IMR-90 (cell line): Measurements from ENCODE around the gene KIF25. TPM values are rescaled to one million over a fixed set of nuclear protein-coding genes. Genes with fewer than 3 reads are reported as not detected.

Source experiments
- ATAC-seq: fragments of 200-7000 bp; cut with Tn5 transposase; 2 replicates; pipeline ENCODE4 v1.9.1; 2020; ENCODE audit warnings: low read depth, mild to moderate bottlenecking, moderate library complexity
- BruUV-seq: library from RNA; stranded (reverse); fragments of 400-500 nt; replicated peaks from 2 replicates; lab custom pipeline; 2021; lab: Mats Ljungman, UMichigan
- CTCF ChIA-PET: fragments of 300-600 bp; formaldehyde crosslinking; extraction: SDS; loops from one replicate; lab custom pipeline; 2021; ENCODE audit warnings: antibody characterized with exemption; lab: Yijun Ruan, JAX
- POLR2A ChIA-PET: fragments of 300-600 bp; sonication (Branson Sonifier 250); formaldehyde crosslinking; loops from one replicate; lab custom pipeline; 2022; ENCODE audit warnings: antibody characterized with exemption; ENCODE audit not compliant: unreplicated experiment; lab: Charles Lee
- DNase-seq: peaks from one replicate; pipeline ENCODE4 v3.0.0; 2013
- H2AFZ ChIP-seq: replicated peaks from 2 replicates; pipeline ENCODE3; 2013; ENCODE audit warnings: low read length, mild to moderate bottlenecking; ENCODE audit not compliant: poor library complexity
- H2AK5ac ChIP-seq: 2 replicates; pipeline ENCODE4 v1.6.1; 2013; ENCODE audit warnings: low read depth, low read length, inconsistent platforms
- H2AK9ac ChIP-seq: replicated peaks from 2 replicates; pipeline ENCODE3; 2013; ENCODE audit warnings: mild to moderate bottlenecking, low read depth, low read length, moderate library complexity; ENCODE audit not compliant: poor library complexity
- H2BK120ac ChIP-seq: 2 replicates; pipeline ENCODE4 v1.6.1; 2013; ENCODE audit warnings: low read depth, low read length, inconsistent platforms
- H2BK15ac ChIP-seq: 3 replicates; pipeline ENCODE4 v1.6.1; 2013; ENCODE audit warnings: low read depth, low read length, inconsistent platforms
- H2BK20ac ChIP-seq: 2 replicates; pipeline ENCODE4 v1.6.1; 2013; ENCODE audit warnings: low read depth, mild to moderate bottlenecking, inconsistent platforms, low read length, moderate library complexity
- H2BK5ac ChIP-seq: 2 replicates; pipeline ENCODE4 v1.6.1; 2013; ENCODE audit warnings: mild to moderate bottlenecking, low read depth, low read length, inconsistent platforms; ENCODE audit not compliant: poor library complexity, severe bottlenecking
- H3K14ac ChIP-seq: replicated peaks from 2 replicates; pipeline ENCODE4 v1.6.1; 2013; ENCODE audit warnings: low read depth, low read length, inconsistent platforms
- H3K18ac ChIP-seq: 2 replicates; pipeline ENCODE4 v1.6.1; 2013; ENCODE audit warnings: low read depth, low read length, control low read depth
- H3K23ac ChIP-seq: 2 replicates; pipeline ENCODE4 v1.6.1; 2013; ENCODE audit warnings: low read depth, low read length, inconsistent platforms
- H3K27ac ChIP-seq: 2 replicates; pipeline ENCODE4 v1.5.1; 2013; ENCODE audit warnings: mild to moderate bottlenecking, control low read depth, low read length; ENCODE audit not compliant: insufficient read depth
- H3K27me3 ChIP-seq: 2 replicates; pipeline ENCODE4 v1.6.1; 2013; ENCODE audit warnings: low read length; ENCODE audit not compliant: control insufficient read depth, insufficient read depth
- H3K36me3 ChIP-seq: 2 replicates; pipeline ENCODE4 v1.6.1; 2013; ENCODE audit warnings: low read length, mixed read lengths; ENCODE audit not compliant: control insufficient read depth, insufficient read depth
- H3K4ac ChIP-seq: 2 replicates; pipeline ENCODE4 v1.6.1; 2013; ENCODE audit warnings: low read depth, low read length, inconsistent platforms
- H3K4me1 ChIP-seq: 2 replicates; pipeline ENCODE4 v1.6.1; 2013; ENCODE audit warnings: low read length, mixed read lengths; ENCODE audit not compliant: control insufficient read depth, insufficient read depth
- H3K4me2 ChIP-seq: 2 replicates; pipeline ENCODE4 v1.6.1; 2013; ENCODE audit warnings: low read depth, mild to moderate bottlenecking, control low read depth, low read length, moderate library complexity
- H3K4me3 ChIP-seq: 2 replicates; pipeline ENCODE4 v1.5.1; 2013; ENCODE audit warnings: low read depth, mild to moderate bottlenecking, control low read depth, low read length, moderate library complexity; ENCODE audit not compliant: insufficient read depth
- H3K56ac ChIP-seq: 2 replicates; pipeline ENCODE4 v1.6.1; 2013; ENCODE audit warnings: low read length, inconsistent platforms; ENCODE audit not compliant: insufficient read depth; ENCODE audit errors: extremely low read depth
- H3K79me1 ChIP-seq, 2 experiments: 2 replicates each; pipeline ENCODE4 v1.6.1; 2013; ENCODE audit warnings: low read length in 2 of 2, inconsistent platforms in 1 of 2, low read depth in 1 of 2
- H3K9ac ChIP-seq: 2 replicates; pipeline ENCODE4 v1.6.1; 2013; ENCODE audit warnings: low read depth, low read length, control low read depth
- H3K9me1 ChIP-seq: 2 replicates; pipeline ENCODE4 v1.6.1; 2013; ENCODE audit warnings: low read length, inconsistent platforms; ENCODE audit not compliant: insufficient read depth
- H3K9me3 ChIP-seq: 2 replicates; pipeline ENCODE4 v1.6.1; 2013; ENCODE audit warnings: low read length; ENCODE audit not compliant: control insufficient read depth, insufficient read depth
- H4K20me1 ChIP-seq: 2 replicates; pipeline ENCODE4 v1.6.1; 2013; ENCODE audit warnings: low read length, inconsistent platforms; ENCODE audit not compliant: insufficient read depth
- H4K5ac ChIP-seq: 2 replicates; pipeline ENCODE4 v1.6.1; 2013; ENCODE audit warnings: mild to moderate bottlenecking, low read depth, low read length, control low read depth
- H4K8ac ChIP-seq, 2 experiments: 2 replicates each; pipeline ENCODE4 v1.6.1; 2013; ENCODE audit warnings: low read depth in 2 of 2, low read length in 2 of 2, control low read depth in 1 of 2, inconsistent platforms in 1 of 2
- H4K91ac ChIP-seq: 2 replicates; pipeline ENCODE4 v1.6.1; 2013; ENCODE audit warnings: low read depth, low read length, inconsistent platforms; ENCODE audit not compliant: insufficient read depth
- CTCF ChIP-seq: conservative IDR thresholded peaks from 2 replicates; pipeline ENCODE4 v1.5.1; 2012; ENCODE audit warnings: mild to moderate bottlenecking, low read depth, low read length, improper control_type of control experiment
- FOS ChIP-seq: fragments of 150-350 bp; IDR thresholded peaks from 2 replicates; pipeline ENCODE4 v1.6.1; 2016; ENCODE audit warnings: low read depth, low read length
- MAZ ChIP-seq: IDR thresholded peaks from 2 replicates; pipeline ENCODE4 v1.6.1; 2012; ENCODE audit warnings: low read depth, mild to moderate bottlenecking, low read length, improper control_type of control experiment, moderate library complexity, borderline replicate concordance
- MXI1 ChIP-seq: IDR thresholded peaks from 2 replicates; pipeline ENCODE4 v1.6.1; 2012; ENCODE audit warnings: low read depth, mild to moderate bottlenecking, low read length, moderate library complexity, borderline replicate concordance
- NFE2L2 ChIP-seq: fragments of 150-350 bp; IDR thresholded peaks from 2 replicates; pipeline ENCODE4 v1.6.1; 2016; ENCODE audit warnings: low read depth, mild to moderate bottlenecking, low read length
- POLR2A ChIP-seq: IDR thresholded peaks from 2 replicates; pipeline ENCODE4 v1.6.1; 2012; ENCODE audit warnings: mild to moderate bottlenecking, low read depth, low read length
- RAD21 ChIP-seq: IDR thresholded peaks from 2 replicates; pipeline ENCODE4 v1.6.1; 2012; ENCODE audit warnings: low read length, improper control_type of control experiment
- SMC3 ChIP-seq: fragments of 150-350 bp; IDR thresholded peaks from 2 replicates; pipeline ENCODE4 v1.6.1; 2016; ENCODE audit warnings: low read depth, mild to moderate bottlenecking, antibody characterized with exemption, low read length, moderate library complexity
- WGBS, 2 experiments: methylation state at CpG; one replicate each; pipeline versions ENCODE4 v1.1.5 to v1.1.7; 2013; ENCODE audit warnings: missing lambda C conversion rate in 2 of 2; ENCODE audit not compliant: insufficient read length in 1 of 2; ENCODE audit errors: extremely low coverage in 2 of 2; 5-methylcytosine and 5-hydroxymethylcytosine counted together
- dilution Hi-C: fragments of 300-500 bp; cut with HindIII; formaldehyde crosslinking; loops from one replicate; pipeline ENCODE4 v1.14.3; 2018; ENCODE audit warnings: low sequenced_read_pairs; ENCODE audit not compliant: unreplicated experiment
- in situ Hi-C: fragments of 300-500 bp; cut with MboI; formaldehyde crosslinking; loops from 3 replicates; pipeline ENCODE4 v1.14.3; 2019; ENCODE audit warnings: low sequenced_read_pairs, inconsistent platforms, mixed read lengths
- intact Hi-C: fragments of 100-400 bp; cut with micrococcal nuclease; formaldehyde crosslinking; loops from 2 replicates; pipeline ENCODE4 v1.10.0; 2022
- polyA plus RNA-seq, 3 experiments: library from polyadenylated mRNA; depleted of rRNA; stranded (reverse); fragments of >200 nt; gene quantifications; 2 replicates each; pipeline ENCODE4 v1.2.3, GENCODE V29; 2012; ENCODE audit warnings: low replicate concordance in 1 of 3
- total RNA-seq: library from RNA; depleted of rRNA; stranded (reverse); fragments of >200 nt; gene quantifications from 2 replicates; pipeline ENCODE4 v1.2.3, GENCODE V29; 2012
- TF ChIP-seq, protein P1 (sequence below): fragments of 150-350 bp; IDR thresholded peaks from 2 replicates; pipeline ENCODE4 v1.6.1; 2017; ENCODE audit warnings: mild to moderate bottlenecking, antibody characterized with exemption, low read length, low read depth

KIF25 gene
- total and polyA plus RNA-seq, 2 of the 4 experiments (the other 2 are of a cell fraction) = not detected

DNA sequence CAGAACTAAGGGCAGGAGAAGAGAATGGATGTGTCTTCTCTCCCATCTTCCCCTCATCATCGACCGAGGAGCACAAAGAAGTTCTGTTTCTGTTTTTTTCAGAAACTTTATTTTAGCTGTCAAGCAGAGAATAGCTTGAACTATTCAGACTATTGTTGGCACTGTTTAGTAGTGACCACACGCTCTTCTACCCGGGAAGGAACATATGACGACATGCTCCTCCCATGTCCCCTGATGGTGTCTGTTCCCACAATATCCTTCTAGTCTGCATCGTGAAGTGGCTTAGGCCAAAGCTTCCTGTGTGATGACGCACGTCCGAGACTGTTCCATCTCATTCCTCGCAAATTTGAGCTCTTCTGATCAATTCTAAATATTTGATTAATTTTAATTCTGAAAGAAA lies 27.2 kb upstream of the KIF25 start:
- ATAC-seq = no peak

More for the DNA sequence above, 27.2 kb upstream of the KIF25 start:
- no TSS peak for BruUV-seq
- peaks cover 12% of the 10 kb centered on the region for H3K36me3 ChIP-seq
- no peak overlapping the region for H4K91ac ChIP-seq
- H3K27me3 ChIP-seq = no peaks in the 10 kb centered on the region
- no peak overlapping the region for H2BK20ac ChIP-seq
- dilution Hi-C loops = no loop called here
- no peak overlapping the region for H2BK5ac ChIP-seq
- H3K4ac ChIP-seq = no peak overlapping the region
- in situ Hi-C loops = no loop called here
- no peak overlapping the region for H2AK9ac ChIP-seq
- H2BK120ac ChIP-seq = no peak overlapping the region
- no peak for DNase-seq
- no peak overlapping the region for H3K9ac ChIP-seq
- no peak overlapping the region for H3K56ac ChIP-seq
- peaks cover 4% of the 10 kb centered on the region; the same call in 1 of the 2 replicates for H3K4me1 ChIP-seq
- TF ChIP-seq FOS (no peak), MXI1 (no peak), CTCF (no peak), MAZ (no peak), RAD21 (no peak), SMC3 (no peak), NFE2L2 (no peak), POLR2A (no peak)
- TF ChIP-seq, protein P1, sequence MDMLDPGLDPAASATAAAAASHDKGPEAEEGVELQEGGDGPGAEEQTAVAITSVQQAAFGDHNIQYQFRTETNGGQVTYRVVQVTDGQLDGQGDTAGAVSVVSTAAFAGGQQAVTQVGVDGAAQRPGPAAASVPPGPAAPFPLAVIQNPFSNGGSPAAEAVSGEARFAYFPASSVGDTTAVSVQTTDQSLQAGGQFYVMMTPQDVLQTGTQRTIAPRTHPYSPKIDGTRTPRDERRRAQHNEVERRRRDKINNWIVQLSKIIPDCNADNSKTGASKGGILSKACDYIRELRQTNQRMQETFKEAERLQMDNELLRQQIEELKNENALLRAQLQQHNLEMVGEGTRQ = no peak
- no peak overlapping the region for H3K23ac ChIP-seq
- intact Hi-C loops = no loop called here
- no peaks in the 10 kb centered on the region for H3K9me3 ChIP-seq
- ChIA-PET POLR2A (no interaction called here), CTCF (no interaction called here)
- no peak overlapping the region for H3K4me3 ChIP-seq
- H4K20me1 ChIP-seq = no peaks in the 10 kb centered on the region
- H2AFZ ChIP-seq = no peak overlapping the region
- H3K4me2 ChIP-seq = no peak overlapping the region
- H3K9me1 ChIP-seq = no peaks in the 10 kb centered on the region; the same call in 1 of the 2 replicates
- no CpG with 5 or more reads among the region's 10 CpGs for WGBS, 2 experiments
- no peaks in the 10 kb centered on the region for H3K79me1 ChIP-seq
- no peak overlapping the region for H2BK15ac ChIP-seq
- no peak overlapping the region for H3K14ac ChIP-seq
- H3K27ac ChIP-seq = no peak overlapping the region
- H3K18ac ChIP-seq = no peak overlapping the region
- no peak overlapping the region for H2AK5ac ChIP-seq
- no peak overlapping the region for H4K5ac ChIP-seq
- H4K8ac ChIP-seq = no peak overlapping the region
